Pancreas (tissue), 10 donors: ENCODE measurements around the gene MAGI1. TPM values are rescaled to one million over a fixed set of nuclear protein-coding genes. Genes with fewer than 3 reads are reported as not detected.

Experiments
- ATAC-seq, 4 donors: fragments of 200-7000 bp; cut with Tn5 transposase; one replicate each; pipeline versions ENCODE4 v1.8.0 to v1.9.1; 2020; ENCODE audit warnings: mild to moderate bottlenecking in 4 of 4, moderate library complexity in 4 of 4
- DNase-seq, 6 donors: peaks; one replicate each; pipeline ENCODE4 v3.0.0-alpha.2; 2020
- FAIRE-seq: peaks from 2 replicates; lab custom pipeline; 2012; peaks lifted over from hg19 to GRCh38; lab: Jason Lieb, UNC
- H3K27ac ChIP-seq, 4 donors: fragments of 200-600 bp; sonication (generic); 1 replicate in 3 of 4; 2 replicates in 1 of 4; pipeline versions ENCODE4 v1.5.0 to v1.8.0; 2020
- H3K27me3 ChIP-seq, 4 donors: fragments of 200-600 bp; one replicate each; pipeline ENCODE4 v1.8.0; 2021
- H3K36me3 ChIP-seq, 3 donors: fragments of 200-600 bp; sonication (generic) in 1 of 3; one replicate each; pipeline versions ENCODE4 v1.5.0 to v1.8.0; 2020 to 2021
- H3K4me1 ChIP-seq, 3 donors: fragments of 200-600 bp; one replicate each; pipeline ENCODE4 v1.8.0; 2021
- H3K4me3 ChIP-seq, 4 donors: fragments of 200-600 bp; sonication (generic) in 2 of 4; one replicate each; pipeline versions ENCODE4 v1.5.0 to v1.8.0; 2020 to 2021
- H3K9me3 ChIP-seq, 4 donors: fragments of 200-600 bp; one replicate each; pipeline ENCODE4 v1.8.0; 2021
- WGBS, 2 donors: extraction: QIAGEN DNeasy Blood & Tissue Kit; methylation state at CpG; one replicate each; pipeline ENCODE4 v1.1.7; 2013; 5-methylcytosine and 5-hydroxymethylcytosine counted together
- intact Hi-C, 3 donors: fragments of 100-400 bp; cut with DNase I; formaldehyde crosslinking; loops; one replicate each; pipeline versions ENCODE4 v1.11.1 to v1.14.2; 2022
- polyA plus RNA-seq, 2 donors: library from polyadenylated mRNA; stranded (reverse); fragments of 200-250 nt; gene quantifications; one replicate each; pipeline ENCODE4 v1.2.3, GENCODE V29; 2013
- total RNA-seq, 6 donors: library from RNA; stranded (reverse); fragmentation: NEBNext Ultra II Directional in 4 of 6; extraction: Animal tissue kit (Norgen Biotek cat#: 25700) in 4 of 6; gene quantifications; one replicate each; pipeline versions ENCODE4 v1.2.1 to v1.2.4, GENCODE V29; 2021 to 2023
- TF ChIP-seq, protein P1 (sequence below), 4 donors: fragments of 200-600 bp; sonication (generic) in 3 of 4; IDR thresholded peaks; one replicate each; pipeline versions ENCODE4 v1.5.0 to v1.8.0; 2021; ENCODE audit warnings: antibody characterized with exemption in 4 of 4
- donor health status: healthy with polysubstance abuse.
- donor health status: DM: no; HTN: no; CAD: no; lungs with moderate emphysema.
- donor health status: DM: no; HTN: no; CAD: no.
- donor health status: control.
- donor health status: control.
- donor health status: Bipolar disorder and iron deficiency.
- donor health status: DM: yes; HTN: yes; CAD: no.
- donor health status: DM: no; HTN: no; CAD: no.
- donor health status: DM: no; HTN: no; CAD: no.
- donor health status: DM: yes; HTN: yes; CAD: no.

The MAGI1 gene
- total and polyA plus RNA-seq, 8 donors = 19.7 to 45.1 (median 28.0) TPM

DNA sequence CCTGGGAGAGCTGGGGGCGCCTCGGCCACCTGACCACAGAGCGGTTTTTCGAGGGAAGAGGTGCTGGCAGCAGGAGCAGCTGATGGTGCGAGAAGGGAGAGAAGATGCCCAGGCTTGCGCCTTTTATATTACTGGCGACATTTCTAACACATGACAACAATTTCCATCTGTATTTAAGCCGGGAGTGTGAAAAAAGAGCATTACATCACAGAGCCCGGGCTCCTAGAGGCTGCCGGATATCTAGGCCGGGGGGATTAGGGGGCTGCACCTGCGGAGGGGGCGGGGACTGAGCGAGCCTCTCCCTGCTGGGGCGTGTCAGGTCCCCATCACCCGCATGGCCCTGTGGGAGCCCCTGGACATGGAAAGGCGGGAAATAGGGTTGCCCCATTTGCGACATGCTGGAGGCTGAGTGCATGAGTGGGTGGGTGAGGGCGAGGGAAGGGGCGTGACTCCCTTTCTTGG lies 440.7 kb downstream of the MAGI1 start:
- DNase-seq (peak in 1 of 6 donors; percentile 36), ATAC-seq (no peak), FAIRE-seq (no peak)
- intact Hi-C loops = no loop called here
- Histone ChIP-seq H3K27ac (no peak overlapping the region), H3K4me1 (no peaks in the 10 kb centered on the region), H3K4me3 (no peak overlapping the region), H3K9me3 (no peaks in the 10 kb centered on the region), H3K36me3 (no peaks in the 10 kb centered on the region), H3K27me3 (no peaks in the 10 kb centered on the region)
- TF ChIP-seq, protein P1, sequence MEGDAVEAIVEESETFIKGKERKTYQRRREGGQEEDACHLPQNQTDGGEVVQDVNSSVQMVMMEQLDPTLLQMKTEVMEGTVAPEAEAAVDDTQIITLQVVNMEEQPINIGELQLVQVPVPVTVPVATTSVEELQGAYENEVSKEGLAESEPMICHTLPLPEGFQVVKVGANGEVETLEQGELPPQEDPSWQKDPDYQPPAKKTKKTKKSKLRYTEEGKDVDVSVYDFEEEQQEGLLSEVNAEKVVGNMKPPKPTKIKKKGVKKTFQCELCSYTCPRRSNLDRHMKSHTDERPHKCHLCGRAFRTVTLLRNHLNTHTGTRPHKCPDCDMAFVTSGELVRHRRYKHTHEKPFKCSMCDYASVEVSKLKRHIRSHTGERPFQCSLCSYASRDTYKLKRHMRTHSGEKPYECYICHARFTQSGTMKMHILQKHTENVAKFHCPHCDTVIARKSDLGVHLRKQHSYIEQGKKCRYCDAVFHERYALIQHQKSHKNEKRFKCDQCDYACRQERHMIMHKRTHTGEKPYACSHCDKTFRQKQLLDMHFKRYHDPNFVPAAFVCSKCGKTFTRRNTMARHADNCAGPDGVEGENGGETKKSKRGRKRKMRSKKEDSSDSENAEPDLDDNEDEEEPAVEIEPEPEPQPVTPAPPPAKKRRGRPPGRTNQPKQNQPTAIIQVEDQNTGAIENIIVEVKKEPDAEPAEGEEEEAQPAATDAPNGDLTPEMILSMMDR (IDR thresholded peaks at IDR 0.05) = no peak
- WGBS, 2 donors = 63% methylated on average over 19 to 20 of the region's 20 CpGs

- no peak overlapping the region for H3K4me3 ChIP-seq
- no peaks in the 10 kb centered on the region for H3K4me1 ChIP-seq
- TF ChIP-seq, protein P1 (IDR thresholded peaks at IDR 0.05) = no peak
- DNase-seq (peak in 5 of 6 donors; percentile 46 to 64 (median 50)), FAIRE-seq (no peak), ATAC-seq (peak; percentile 79 to 92 (median 88))
- H3K36me3 ChIP-seq = no peaks in the 10 kb centered on the region
- no peaks in the 10 kb centered on the region for H3K27me3 ChIP-seq
- peak overlapping the region in 1 of 4 donors; percentile 6 for H3K27ac ChIP-seq
- no peaks in the 10 kb centered on the region for H3K9me3 ChIP-seq
- 39 to 44% methylated on average over 33 to 34 of the region's 34 CpGs for WGBS, 2 donors
- intact Hi-C loops = no loop called here
Measured at GRCh38 chr3:65597226-65597951, 441.3 kb downstream of the MAGI1 start.

DNA sequence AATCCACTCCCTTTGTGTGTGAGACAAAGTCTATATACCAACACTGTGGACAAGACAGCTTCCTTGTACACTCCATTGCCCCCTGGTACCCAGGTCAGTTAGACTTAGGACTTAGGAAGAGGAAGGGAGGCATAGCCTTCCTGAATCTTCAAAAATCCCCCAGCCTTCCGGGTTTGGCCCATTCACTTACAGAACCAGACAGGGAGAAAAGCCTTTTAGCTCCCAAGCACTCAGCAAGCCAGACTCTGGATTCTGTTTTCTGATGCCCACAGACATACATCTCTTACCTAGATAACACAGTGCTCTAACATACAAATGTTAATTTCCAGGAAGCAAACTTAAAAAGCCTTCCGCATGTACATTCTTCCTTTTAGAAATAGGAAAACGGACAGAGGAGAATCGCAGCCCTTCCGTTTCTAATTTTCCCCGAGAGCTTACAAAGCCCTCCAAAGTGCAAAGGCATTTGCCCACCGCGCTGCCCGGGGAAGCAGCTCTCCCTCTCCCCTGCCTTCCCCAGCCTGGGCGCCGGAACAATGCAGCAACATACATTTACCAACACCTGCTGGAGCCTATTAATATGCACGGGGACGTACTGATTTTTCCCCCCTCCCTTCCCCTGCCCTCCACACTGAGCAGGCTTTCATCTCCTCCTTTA lies 442.0 kb downstream of the MAGI1 start:
- Histone ChIP-seq H3K36me3 (no peaks in the 10 kb centered on the region), H3K27ac (peak overlapping the region in 1 of 4 donors; percentile 6), H3K27me3 (no peaks in the 10 kb centered on the region), H3K9me3 (no peaks in the 10 kb centered on the region), H3K4me3 (no peak overlapping the region), H3K4me1 (no peaks in the 10 kb centered on the region)
- peak in 1 of 6 donors; percentile 22 for DNase-seq
- 56 to 64% methylated on average over 13 of the region's 13 CpGs for WGBS, 2 donors
- peak in 2 of 4 donors; percentile 12 to 32 for ATAC-seq
- TF ChIP-seq, protein P1 (IDR thresholded peaks at IDR 0.05) = no peak
- FAIRE-seq = no peak
- intact Hi-C loops = no loop called here

DNA sequence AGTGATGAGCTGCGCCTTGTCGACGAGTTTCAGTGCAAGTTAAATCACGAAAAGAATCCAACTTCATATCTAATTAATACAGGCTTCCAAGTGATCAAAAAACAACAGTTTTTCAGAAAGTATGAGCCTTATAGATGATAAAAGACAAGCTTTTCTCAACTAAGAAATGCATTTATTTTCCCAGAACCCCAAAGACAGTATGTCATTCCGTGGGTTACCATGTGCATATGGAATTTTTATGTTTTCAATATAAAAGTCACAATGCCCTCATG lies 442.8 kb downstream of the MAGI1 start:
- intact Hi-C loops = no loop called here

More for the DNA sequence above, 442.8 kb downstream of the MAGI1 start:
- no peak for FAIRE-seq
- Histone ChIP-seq H3K27me3 (no peaks in the 10 kb centered on the region), H3K27ac (no peak overlapping the region), H3K4me3 (no peak overlapping the region), H3K36me3 (no peaks in the 10 kb centered on the region), H3K9me3 (no peaks in the 10 kb centered on the region), H3K4me1 (no peaks in the 10 kb centered on the region)
- ATAC-seq = no peak
- WGBS, 2 donors = 86 to 88% methylated on average over 5 of the region's 5 CpGs
- TF ChIP-seq, protein P1 (IDR thresholded peaks at IDR 0.05) = no peak
- no peak for DNase-seq
